M059J (cell line): Measurements from ENCODE around the gene DNMT3L. TPM values are rescaled to one million over a fixed set of nuclear protein-coding genes. Genes with fewer than 3 reads are reported as not detected.
"Not testable (repeated sequence)": the region's sequence is repeated elsewhere in the genome, so short reads cannot be mapped to it uniquely, and the experiment has no call there.

Source experiments
- DNase-seq: peaks from one replicate; pipeline ENCODE4 v3.0.0-alpha.2; 2012; ENCODE audit warnings: low read depth
- total RNA-seq: library from RNA; depleted of rRNA; stranded (reverse); fragments of >200 nt; shearing (Covaris generic); gene quantifications from 2 replicates; pipeline ENCODE4 v1.2.3, GENCODE V29; 2014

Gene DNMT3L
- total RNA-seq, 1 experiment from 2014 or later: not detected

- no peak for DNase-seq
Observed at GRCh38 chr21:44295163-44295573, 33.5 kb upstream of the DNMT3L start.

DNA sequence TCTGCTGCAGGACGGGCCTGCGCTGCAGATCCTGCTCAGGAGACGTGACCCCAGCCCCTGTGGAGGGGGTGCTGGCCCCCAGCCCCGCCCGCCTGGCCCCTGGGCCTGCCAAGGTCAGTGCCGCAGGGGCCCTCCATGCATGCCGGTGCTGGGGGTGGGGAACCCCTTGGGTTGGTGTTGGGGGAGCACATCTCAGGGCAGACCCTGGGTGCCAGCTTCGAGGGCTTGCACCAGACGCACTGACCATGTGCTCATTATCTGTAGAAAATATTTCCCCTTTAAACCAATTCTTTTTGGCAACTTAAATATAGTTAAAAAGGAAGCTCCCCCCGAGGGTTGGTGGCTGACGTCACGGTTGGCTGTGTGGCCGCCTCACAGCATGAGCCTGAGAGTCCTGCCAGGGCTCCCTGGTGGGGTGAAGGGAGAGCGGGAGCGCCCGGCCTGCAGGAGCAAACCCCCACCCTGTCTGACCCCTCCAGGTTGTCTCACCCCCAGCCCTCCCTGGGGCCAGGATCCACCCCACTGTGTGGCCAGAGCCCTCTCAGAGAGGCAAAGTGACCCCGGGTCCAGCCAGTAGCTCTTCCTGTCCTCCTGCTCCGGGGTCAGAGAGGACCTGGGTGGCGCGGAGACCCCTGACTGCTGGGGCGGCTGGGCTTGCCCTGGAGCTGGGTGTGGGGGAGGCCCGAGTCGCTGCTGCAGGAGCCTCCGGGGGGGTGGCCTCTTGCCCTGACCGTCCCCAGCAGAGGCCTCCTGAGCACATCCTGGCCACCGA is 32.9 kb upstream of the DNMT3L start:
- DNase-seq: peak; percentile 42

GRCh38 chr21:44293551-44294231 is 32.0 kb upstream of the DNMT3L start:
- DNase-seq: no peak

- no peak for DNase-seq
Observed at GRCh38 chr21:44292812-44293195, 31.1 kb upstream of the DNMT3L start.

- DNase-seq: no peak
Observed at GRCh38 chr21:44291936-44292811, 30.5 kb upstream of the DNMT3L start.

- no peak for DNase-seq
Observed at GRCh38 chr21:44291078-44291935, 29.6 kb upstream of the DNMT3L start.

- no peak for DNase-seq
Observed at GRCh38 chr21:44290327-44291077, 28.8 kb upstream of the DNMT3L start.

GRCh38 chr21:44289381-44290010 is 27.8 kb upstream of the DNMT3L start:
- no peak for DNase-seq

GRCh38 chr21:44288251-44289110 is 26.8 kb upstream of the DNMT3L start:
- no peak for DNase-seq

GRCh38 chr21:44286716-44287632 is 25.3 kb upstream of the DNMT3L start:
- DNase-seq: no peak

DNA sequence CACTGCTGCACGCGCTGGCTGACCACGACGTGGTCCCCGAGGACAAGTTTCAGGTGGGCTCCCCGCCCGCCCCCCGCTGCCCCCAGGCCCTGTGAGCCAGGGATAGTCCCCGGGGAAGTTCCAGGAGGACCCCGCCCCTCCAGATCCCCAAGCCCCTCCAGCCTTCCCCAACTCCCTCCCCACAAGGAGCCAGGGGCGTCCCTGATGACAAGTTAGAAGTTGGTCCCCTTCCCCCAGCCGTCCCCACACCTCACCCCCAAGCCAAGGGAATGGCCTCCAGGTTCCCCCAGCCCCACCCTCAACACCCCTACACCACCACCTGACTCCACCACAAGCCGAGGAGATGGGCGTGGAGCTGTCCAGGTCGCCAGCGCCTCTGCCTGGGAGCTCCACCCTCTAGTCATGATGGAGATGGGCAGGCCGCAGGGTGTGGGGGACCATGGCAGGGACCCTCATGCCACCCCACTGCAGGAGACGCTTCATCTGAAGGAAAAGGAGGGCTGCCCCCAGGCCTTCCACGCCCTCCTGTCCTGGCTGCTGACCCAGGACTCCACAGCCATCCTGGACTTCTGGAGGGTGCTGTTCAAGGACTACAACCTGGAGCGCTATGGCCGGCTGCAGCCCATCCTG is 24.5 kb upstream of the DNMT3L start:
- no peak for DNase-seq

GRCh38 chr21:44285138-44285992 is 23.7 kb upstream of the DNMT3L start, which contains the start of gene AIRE:
TSS of gene AIRE (plus strand) at chr21:44285876. CDS start at chr21:44286007, 131 bp downstream.
- peak; percentile 62 for DNase-seq

GRCh38 chr21:44283948-44284347 is 22.3 kb upstream of the DNMT3L start:
- DNase-seq: no peak

GRCh38 chr21:44283211-44283785 is 21.6 kb upstream of the DNMT3L start:
- not testable (repeated sequence) for DNase-seq

DNA sequence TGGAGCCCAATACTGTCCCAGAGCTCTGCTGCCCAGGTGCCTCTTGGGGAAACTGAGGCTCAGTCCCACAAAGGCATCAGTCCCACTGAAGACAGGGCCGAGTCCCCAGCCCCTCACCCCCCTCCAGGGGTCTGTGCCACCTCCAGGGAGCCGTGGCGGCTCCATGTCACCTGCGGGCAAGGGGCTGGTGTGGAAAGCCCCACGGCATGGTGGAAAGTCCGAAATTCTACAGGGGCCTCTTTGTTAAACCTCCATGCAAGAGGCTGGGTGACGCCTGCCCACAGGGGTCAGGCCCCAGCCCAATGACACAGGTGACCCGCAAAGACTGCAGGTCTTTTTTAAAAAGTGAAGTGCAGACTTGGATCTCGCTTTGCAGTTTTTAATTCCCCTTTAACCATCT is 20.7 kb upstream of the DNMT3L start:
- no peak for DNase-seq

- DNase-seq: peak; percentile 22
Observed at GRCh38 chr21:44281801-44282200, 20.1 kb upstream of the DNMT3L start.
